Measurements from ENCODE around the gene SLC25A41.
A peak's percentile ranks its signal among the peaks of the same experiment; 100 is the strongest.

The SLC25A41 gene

DNA sequence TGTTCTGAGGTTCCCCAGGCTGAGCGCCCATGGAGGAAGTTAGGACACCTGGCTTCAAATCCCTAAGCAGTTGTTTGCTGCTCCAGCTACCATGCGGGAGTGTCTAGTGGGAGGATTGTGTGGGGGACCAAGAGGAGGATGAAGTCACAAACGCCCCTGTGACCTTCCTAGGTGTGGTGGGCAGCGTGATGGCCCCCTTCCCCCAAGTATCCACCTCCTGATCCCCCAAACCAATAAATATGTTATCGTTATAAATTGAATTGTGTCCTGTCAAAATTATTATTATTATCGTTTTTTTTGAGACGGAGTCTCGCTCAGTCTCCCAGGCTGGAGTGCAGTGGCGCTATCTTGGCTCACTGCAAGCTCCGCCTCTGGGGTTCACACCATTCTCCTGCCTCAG, at the start of gene SLC25A41:
Gene SLC25A41, minus strand, starts transcription at position 101 of the 400 bp plus-strand sequence. Its CDS starts 70 bp downstream, at position 31.
- DNase-seq (ENCODE audit: low read depth), result no peak

DNA sequence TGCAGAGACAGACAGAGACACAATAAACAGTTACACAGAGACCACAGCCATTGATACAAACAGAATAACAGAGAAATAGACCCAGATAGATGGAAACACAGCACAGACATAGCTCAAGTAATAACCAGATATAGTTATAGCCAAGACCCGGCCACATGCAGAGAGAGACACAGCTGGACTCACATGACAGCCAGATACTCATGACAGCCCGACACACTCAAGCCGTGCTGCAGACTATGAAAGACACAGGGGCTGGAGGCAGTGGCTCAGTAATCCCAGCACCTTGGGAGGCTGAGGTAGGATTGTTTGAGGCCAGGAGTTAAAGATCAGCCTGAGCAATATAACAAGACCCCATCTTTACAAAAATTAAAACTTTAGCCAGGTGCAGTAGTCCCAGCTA, 49.7 kb upstream of the SLC25A41 start:
- no peak for DNase-seq (ENCODE audit: low read depth)

DNA sequence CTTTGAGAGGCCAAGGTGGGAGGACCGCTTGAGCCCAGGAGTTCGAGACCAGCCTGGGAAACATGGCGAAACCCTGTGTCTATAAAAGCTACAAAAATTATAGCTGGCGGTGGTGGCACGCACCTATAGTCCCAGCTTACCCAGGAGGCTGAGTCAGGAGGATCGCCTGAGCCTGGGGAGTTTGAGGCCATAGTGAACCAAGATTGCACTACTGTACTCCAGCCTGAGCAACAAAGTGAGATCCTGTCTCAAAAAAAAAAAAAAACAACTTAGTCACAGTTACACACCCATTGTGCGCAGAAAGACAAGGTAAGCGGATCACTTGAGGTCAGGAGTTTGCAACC, 48.8 kb upstream of the SLC25A41 start:
- no peak for DNase-seq (ENCODE audit: low read depth)

DNA sequence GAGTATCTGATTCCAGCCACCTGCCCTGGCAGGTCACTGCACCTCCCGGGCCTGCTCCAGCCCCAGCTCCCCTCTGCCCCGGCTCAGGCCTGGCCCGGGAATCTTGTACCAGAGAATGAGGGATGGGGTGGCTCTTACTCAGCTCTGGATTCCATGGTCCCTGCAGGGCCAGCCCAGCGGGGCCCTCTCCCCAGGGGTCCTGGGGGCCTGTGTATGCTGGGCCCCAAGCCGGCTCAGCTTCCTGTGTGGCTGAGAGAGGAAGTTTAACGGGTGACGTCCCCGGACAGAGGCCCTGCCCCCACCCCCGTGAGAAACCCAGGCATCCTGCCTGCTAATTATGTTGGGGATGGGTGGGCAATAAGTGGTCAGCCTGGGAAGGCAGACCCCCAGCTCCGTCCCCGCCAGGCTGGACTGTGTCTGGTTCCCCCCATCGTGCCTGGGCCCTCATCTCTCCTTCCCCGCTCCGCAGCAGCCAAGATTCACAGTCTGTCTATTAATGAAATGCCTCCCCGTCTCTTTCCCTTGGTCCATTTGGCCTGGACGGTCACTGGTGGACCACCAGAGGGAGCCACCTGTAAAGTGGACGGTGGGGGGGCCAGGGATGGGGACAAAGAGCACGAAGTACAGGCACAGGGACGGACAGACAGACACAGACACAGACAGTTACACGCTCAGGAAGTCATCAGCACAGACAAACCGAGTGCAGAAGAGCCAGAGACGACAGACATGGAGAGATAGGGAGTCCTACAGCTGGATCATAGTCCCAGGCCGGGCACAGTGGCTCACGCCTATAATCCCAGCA, 48.2 kb upstream of the SLC25A41 start, which contains the start of gene DENND1C:
Gene DENND1C, minus strand, starts transcription at position 247 of the 802 bp plus-strand sequence. Its CDS starts 92 bp downstream, at position 155.
- DNase-seq (ENCODE audit: low read depth), result peak; percentile 54

DNA sequence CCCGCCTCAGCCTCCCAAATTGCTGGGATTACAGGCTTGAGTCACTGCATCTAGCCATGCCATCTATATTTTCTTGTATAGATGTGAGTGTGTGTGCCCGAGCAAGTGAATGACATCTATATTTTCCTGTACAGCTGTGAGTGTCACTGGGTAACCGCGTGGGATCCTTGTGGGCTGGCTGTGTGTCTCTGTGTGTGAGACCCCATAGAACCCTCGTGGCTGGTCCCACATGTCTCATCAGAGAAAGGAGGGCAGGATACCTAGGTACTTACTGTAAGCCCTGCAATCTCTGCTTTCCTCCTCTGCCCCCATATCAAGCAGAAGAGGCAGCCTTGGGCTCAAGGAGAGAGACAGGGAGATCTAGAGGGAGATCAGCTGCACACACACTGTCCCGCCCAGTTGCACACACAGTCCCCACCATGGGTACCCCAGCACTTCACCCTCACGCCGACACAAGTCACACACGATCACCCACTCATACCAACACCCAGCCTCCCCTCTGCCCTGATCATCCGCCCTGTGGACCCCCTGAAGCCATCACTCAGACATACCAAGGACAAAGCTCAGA, 47.4 kb upstream of the SLC25A41 start:
- no peak for DNase-seq (ENCODE audit: low read depth)

DNA sequence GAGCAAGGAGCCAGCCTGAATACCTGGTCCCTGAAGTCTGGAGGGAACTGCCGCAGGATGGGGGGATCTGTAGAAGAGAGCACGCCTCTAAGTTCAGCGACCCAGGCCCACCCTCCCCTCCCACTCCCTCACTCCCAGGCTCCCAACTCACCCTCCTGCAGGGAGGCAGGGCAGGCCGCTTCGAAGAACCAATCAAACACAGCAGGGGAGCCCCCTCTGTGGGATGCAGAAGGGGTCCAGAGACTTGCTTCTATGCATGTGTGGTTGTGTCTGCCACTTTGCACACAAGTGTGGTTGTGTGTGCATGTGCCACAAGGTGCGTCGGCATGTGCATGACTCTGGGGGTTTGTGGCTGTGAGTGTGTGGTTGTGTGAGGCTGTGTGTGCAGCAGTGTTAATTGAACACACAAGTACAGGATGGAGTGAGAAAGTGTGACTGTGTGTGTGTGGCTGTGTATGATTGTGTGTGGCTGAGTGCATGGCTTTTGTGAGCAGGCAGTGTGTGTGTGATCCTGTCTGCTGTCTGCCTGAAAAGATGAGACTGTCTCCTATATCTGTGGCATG, 46.4 kb upstream of the SLC25A41 start:
- DNase-seq (ENCODE audit: low read depth), result no peak

DNA sequence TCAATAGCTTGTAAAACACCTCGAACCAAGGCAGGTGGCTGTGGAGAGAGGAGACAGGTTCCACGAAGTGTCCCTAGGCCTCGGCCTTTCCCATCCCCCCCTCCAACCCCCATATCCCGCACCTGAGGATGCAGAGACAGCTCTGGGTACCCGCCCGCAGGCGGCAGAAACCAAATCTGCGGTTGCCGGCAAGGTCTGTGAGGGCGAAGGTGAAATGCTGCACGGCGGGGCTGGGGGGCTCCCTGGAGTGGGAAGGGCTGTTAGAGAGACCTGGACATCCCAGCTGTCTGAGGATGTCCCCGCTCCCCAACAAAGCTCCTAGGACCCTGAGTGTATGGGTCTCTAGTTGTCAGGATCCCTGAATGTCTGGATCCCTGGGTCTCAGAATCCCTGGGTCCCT, 45.3 kb upstream of the SLC25A41 start:
- DNase-seq (ENCODE audit: low read depth), result no peak

DNA sequence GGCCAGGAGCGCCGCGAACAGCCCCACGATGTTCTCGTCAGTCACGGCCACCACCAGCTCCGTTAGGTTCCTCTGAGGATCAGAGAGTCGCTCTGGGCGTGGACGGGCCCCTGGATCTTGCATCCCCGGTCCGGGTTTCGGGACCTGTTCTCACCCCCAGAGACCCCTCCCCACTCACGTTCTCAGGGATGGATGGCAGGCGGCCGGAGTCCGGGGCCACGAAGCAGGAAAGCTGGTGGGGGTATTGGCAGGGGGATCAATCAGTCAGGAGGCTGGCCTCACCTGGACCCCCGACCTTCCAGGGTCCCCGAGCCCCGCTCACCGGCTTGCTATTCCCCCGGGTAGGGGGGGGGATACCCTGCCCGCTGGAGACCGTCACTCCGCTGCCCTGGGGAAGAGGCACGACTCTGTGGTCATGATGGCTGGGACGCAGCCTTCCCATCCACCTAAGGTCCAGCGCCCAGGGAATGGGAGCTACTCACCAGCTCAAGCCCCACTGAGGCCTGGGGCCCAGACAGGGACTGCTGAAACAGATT, 43.4 kb upstream of the SLC25A41 start:
- DNase-seq (ENCODE audit: low read depth), result no peak

DNA sequence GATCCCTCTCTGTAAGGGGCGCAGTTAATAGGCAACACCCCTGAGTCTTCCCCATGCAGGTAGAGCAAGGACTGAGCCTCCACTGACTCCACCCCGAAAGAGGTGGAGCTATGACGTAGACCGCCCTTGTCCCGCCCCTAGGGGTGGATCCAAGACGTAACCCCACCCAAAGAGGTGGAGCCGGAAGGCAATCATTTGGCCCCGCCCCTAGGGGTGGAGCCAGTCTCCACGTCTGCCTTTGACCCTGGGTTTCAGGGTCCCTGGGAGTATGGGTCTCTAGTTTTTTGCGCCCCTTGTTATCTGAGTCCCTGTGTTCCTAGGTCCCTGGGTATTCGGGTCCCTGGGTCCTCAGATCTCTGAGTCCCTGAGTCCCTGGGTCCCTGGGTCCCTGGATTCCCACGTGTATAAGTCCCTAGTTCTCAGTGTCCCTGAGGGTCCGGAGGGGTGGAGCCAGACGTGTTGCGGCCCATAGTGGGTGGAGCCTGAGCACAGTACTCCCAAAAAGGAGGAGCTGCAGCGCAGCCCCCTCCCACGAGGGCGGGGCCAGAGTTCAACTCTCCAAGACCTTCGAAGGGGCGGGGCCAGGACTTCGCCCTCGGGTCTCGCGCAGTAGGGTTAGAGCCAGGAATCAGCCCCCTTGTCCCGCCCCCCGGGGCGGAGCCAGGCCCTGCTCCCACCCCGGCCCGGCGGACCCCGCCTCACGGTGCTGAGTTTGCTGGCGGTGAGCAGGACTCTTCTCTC, 42.8 kb upstream of the SLC25A41 start:
- peak; percentile 30 for DNase-seq (ENCODE audit: low read depth)

DNA sequence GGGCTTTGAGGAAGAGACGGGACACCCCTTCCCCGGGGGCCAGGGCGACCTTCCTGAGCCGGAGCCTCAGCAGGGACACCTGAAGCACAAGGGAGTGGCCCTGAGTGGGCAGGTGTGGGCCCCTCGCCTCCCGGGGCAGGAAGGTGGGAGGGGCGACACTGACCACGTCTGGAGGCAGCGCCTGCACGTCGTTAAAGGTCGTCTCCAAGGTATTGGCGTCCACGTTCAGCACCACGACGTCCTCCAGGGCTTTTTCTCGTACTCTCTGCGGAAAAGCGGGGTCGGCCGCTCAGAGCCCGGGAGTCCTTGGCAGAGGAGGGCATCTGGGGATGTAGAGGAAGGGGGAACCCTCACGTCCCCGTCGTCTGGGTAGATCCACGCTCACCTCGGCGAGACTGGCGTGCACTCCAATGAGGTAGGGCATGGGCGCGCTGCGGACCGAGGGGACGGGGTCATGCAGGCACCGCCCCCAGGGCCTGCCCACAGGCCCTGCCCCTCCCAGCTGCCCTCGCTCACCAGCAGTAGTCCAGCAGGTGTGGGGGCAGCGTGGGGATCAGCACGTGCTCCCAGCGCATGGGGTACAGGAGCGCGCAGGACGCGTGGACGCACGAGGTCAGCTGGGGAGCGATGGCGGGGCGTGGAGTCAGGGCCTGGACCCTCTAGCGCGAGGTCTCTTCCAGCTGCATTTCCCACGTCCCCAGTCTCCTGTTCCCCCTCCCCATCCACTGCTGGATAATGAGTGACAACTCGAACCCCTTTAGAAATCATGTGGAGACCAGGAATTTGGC, 42.0 kb upstream of the SLC25A41 start:
- no peak for DNase-seq (ENCODE audit: low read depth)

DNA sequence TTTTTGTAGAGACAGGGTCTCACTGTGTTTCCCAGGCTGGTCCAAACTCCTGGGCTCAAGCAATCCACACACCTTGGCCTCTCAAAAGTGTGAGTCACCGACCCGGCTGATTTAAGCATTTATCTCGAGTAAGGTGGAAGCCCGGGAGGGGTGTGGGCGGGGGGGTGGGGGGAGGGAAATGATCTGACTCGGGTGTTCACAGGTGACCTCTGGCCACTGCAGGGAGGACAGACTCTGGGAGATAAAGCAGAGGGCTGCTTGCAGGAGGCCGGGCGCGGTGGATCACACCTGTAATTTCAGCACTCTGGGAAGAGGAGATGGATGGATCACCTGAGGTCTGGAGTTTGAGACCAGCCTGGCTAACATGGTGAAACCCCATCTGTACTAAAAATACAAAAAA, 40.1 kb upstream of the SLC25A41 start:
- no peak for DNase-seq (ENCODE audit: low read depth)

DNA sequence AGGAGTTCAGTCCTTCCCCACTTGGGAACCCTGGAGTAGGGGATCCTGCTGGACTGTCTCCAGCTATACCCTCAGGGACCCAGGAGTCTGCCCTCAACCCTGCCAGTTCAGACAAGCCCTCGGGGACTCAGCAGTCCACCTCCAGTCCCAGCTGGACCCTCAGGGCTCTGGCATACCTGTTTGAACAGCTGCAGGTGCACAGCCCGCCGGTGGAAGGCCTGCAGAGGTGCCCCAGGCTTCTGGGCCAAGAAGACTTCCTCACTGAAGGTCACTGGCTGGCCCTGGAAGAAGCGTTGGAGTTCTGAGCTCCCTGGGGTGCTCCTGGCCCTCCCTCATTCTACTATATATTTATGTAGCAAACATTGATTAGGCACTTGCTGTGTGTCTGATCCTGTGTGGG, 39.1 kb upstream of the SLC25A41 start:
- DNase-seq (ENCODE audit: low read depth), result no peak

DNA sequence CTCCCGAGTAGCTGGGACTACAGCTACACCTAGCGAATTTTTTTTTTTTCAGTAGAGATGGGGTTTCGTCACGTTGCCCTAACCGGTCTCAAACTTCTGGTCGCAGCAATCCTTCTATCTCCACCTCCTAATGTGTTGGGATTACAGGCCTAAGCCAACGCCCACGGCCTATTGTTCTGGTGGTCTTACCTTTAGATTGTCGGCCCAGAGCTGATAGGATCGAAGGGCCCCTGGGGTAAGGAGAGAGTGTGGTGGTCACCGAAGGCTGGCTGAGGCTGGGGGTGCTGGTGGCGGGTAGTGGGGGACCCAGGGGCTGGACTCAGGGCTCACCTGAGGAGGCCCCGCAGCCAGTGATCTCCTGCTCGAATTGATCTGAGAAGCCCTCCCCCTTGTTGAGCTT, 37.5 kb upstream of the SLC25A41 start:
- DNase-seq (ENCODE audit: low read depth), result no peak

DNA sequence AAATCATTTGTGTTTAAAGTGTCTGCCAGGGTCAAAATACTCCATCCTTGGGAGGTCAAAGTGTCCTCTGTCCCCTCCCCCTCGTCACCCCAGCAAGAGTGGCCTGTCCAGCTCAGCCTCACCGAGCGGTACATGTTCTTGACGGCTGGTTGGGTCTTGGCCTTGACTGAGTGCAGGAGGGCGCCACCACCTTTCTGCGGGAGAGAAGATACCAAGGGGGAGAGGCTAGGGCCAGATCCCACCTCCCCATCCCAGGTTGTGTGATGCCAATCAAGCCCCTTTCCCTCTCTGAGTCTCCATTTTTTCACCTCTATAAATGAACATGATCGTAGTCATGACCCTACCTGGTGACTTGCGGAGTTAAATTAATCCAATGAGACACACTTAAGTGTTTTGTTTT, 36.6 kb upstream of the SLC25A41 start:
- no peak for DNase-seq (ENCODE audit: low read depth)

DNA sequence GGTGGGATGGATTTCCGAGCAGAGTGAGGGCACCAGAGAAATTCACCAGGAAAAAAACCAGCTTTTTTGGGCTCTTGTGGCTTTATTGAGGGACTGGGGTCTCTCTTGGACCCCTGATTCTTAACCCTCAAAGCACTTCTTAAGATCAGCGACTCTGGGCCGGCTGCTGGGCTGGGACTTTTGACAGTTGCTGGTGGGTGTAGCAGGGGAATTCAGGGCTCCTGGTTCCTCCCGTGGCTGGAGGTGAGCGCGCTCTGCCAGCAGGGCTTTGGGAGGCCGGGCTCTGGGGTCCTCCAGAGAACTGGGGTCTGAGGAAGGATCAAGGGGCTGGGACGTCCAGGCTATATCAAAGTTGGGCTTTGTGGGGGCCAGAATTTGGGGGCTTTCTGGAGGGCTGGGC, 33.8 kb upstream of the SLC25A41 start:
- no peak for DNase-seq (ENCODE audit: low read depth)

DNA sequence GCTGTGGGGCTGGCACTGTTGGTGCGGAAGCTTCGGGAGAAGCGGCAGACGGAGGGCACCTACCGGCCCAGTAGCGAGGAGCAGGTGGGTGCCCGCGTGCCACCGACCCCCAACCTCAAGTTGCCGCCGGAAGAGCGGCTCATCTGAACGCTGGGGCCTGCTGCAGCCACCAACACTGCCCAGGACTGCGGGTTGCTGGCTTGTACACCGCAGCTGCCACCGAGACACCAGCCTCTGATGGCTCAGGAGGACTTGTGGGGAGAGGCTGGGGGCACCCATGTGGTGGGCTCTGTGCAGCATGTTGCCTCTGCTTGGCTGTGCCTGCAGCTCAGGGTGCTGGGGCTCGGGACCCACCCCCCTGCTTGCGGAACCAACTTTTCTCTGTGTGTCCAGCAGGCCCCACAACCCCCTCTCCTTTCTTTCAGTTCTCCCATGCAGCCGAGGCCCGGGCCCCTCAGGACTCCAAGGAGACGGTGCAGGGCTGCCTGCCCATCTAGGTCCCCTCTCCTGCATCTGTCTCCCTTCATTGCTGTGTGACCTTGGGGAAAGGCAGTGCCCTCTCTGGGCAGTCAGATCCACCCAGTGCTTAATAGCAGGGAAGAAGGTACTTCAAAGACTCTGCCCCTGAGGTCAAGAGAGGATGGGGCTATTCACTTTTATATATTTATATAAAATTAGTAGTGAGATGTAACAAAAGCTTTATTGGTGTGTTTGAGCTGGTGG, 33.1 kb upstream of the SLC25A41 start:
- no peak for DNase-seq (ENCODE audit: low read depth)

DNA sequence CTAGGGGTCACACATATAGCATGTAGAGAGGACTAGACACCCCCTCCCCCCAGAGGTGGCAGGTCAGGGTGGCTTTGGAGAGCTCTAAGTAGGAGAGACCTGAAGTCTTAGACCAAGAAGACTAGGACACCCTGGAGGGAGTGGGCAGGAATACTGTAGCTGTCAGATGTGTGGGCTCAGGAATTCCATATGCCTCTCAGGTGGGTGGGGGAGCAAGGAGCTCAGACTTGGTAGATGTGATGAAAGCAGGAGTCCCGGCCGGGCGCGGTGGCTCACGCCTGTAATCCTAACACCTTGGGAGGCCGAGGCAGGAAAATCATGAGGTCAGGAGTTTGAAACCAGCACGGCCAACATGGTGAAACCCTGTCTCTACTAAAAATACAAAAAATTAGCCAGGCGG, 32.1 kb upstream of the SLC25A41 start:
- DNase-seq (ENCODE audit: low read depth), result no peak

DNA sequence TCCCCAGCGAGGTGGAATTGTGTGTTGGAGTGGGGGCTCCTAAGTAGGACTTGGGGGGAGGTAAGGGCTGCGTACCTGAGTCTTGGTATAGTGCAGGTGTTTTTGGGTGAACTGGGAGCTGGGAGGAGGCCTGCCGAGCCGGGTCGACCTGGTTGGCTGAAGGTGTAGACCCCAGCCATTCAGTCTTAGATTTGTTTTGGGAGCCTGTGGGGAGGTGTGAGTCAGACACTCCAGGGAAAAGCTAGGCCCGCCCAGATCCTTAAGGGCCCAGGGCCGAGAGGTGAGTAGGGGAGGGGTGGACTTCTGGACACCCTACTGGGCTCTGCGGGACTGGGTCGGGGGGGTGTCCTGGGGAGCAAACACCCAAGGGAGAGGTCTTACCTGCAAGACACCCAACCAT, 31.4 kb upstream of the SLC25A41 start:
- no peak for DNase-seq (ENCODE audit: low read depth)

DNA sequence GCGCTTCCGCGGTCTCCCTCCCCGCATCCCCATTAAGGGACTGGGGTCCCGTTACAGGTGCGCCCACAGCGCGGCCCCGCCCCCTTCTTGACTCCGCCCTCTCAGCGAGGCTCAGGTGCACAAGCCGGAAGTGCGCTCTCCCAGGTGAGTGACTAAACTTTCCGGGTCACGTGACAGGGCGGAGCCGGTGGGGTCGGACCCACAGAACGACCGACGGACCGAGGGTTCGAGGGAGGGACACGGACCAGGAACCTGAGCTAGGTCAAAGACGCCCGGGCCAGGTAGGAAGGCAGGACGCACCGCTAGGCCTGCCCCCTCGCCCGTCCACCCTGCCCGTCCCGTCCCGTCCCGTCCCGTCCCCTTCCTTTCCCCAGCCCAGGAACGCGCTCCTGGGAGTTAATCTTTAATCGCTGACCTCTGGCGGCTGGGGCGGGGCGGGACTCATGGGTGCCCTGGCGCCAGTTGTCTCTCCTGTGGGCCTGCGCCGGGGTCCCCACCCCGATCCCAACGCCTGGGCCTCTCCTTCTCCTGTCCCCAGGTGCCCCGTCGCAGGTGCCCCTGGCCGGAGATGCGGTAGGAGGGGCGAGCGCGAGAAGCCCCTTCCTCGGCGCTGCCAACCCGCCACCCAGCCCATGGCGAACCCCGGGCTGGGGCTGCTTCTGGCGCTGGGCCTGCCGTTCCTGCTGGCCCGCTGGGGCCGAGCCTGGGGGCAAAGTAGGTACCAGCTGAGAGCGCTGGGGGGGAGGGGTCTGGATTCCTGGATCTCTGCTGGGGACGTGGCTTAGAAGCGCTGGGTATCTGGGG, 30.7 kb upstream of the SLC25A41 start, which contains the start of gene CRB3:
Gene CRB3, plus strand, starts transcription at position 202 of the 804 bp plus-strand sequence. Its CDS starts 431 bp downstream, at position 633.
- DNase-seq (ENCODE audit: low read depth), result peak; percentile 42
